CD4-positive, alpha-beta T cell treated with Interleukin-6 at 100 ng/mL for 8 hours (primary cell): ENCODE results near the gene TEAD4.
A peak's percentile ranks its signal among the peaks of the same experiment; 100 is the strongest.
"Not testable (repeated sequence)": the region's sequence is repeated elsewhere in the genome, so short reads cannot be mapped to it uniquely, and the experiment has no call there.

Source experiments
- DNase-seq: peaks from one replicate; pipeline ENCODE4 v3.0.0-alpha.2; 2020; ENCODE audit warnings: mixed read lengths, low spot score

The TEAD4 gene

GRCh38 chr12:3048540-3048939 is 89.3 kb downstream of the TEAD4 start:
- no peak for DNase-seq

- DNase-seq = no peak
Measured at GRCh38 chr12:3049176-3049575, 90.0 kb downstream of the TEAD4 start.

- DNase-seq = no peak
Measured at GRCh38 chr12:3049611-3050249, 90.5 kb downstream of the TEAD4 start.

GRCh38 chr12:3054374-3054773 is 95.2 kb downstream of the TEAD4 start:
- no peak for DNase-seq

GRCh38 chr12:3055026-3055703 is 96.0 kb downstream of the TEAD4 start:
- no peak for DNase-seq

- DNase-seq = no peak
Measured at GRCh38 chr12:3055704-3056467, 96.7 kb downstream of the TEAD4 start.

GRCh38 chr12:3061059-3061458 is 101.9 kb downstream of the TEAD4 start:
- no peak for DNase-seq

- DNase-seq = no peak
Measured at GRCh38 chr12:3061501-3062215, 102.5 kb downstream of the TEAD4 start.

GRCh38 chr12:3065300-3065699 is 106.1 kb downstream of the TEAD4 start:
- no peak for DNase-seq

GRCh38 chr12:3065846-3066245 is 106.6 kb downstream of the TEAD4 start:
- not testable (repeated sequence) for DNase-seq

- DNase-seq = no peak
Measured at GRCh38 chr12:3069714-3070113, 110.5 kb downstream of the TEAD4 start.

GRCh38 chr12:3071107-3071506 is 111.9 kb downstream of the TEAD4 start:
- DNase-seq = no peak

GRCh38 chr12:3071710-3072109 is 112.5 kb downstream of the TEAD4 start:
- DNase-seq = no peak

GRCh38 chr12:3073438-3074250 is 114.4 kb downstream of the TEAD4 start:
- DNase-seq = peak; percentile 84

- no peak for DNase-seq
Measured at GRCh38 chr12:3075315-3075714, 116.1 kb downstream of the TEAD4 start.

- peak; percentile 69 for DNase-seq
Measured at GRCh38 chr12:3076730-3077571, 117.8 kb downstream of the TEAD4 start, which contains the start of gene TSPAN9. Gene TSPAN9, plus strand, starts transcription at chr12:3077379. Its CDS starts 123,815 bp downstream, at chr12:3201194.

- DNase-seq = no peak
Measured at GRCh38 chr12:3077572-3078081, 118.4 kb downstream of the TEAD4 start.

- DNase-seq = no peak
Measured at GRCh38 chr12:3078086-3078820, 119.1 kb downstream of the TEAD4 start.

GRCh38 chr12:3081091-3081490 is 121.9 kb downstream of the TEAD4 start:
- no peak for DNase-seq

- DNase-seq = no peak
Measured at GRCh38 chr12:3081886-3082285, 122.7 kb downstream of the TEAD4 start.
